Panc1 (cell line): ENCODE results near the gene RCOR2. TPM values are rescaled to one million over a fixed set of nuclear protein-coding genes. Genes with fewer than 3 reads are reported as not detected.

ENCODE experiments used
- ATAC-seq: fragments of 200-7000 bp; cut with Tn5 transposase; 2 replicates; pipeline ENCODE4 v1.9.1; 2020; ENCODE audit warnings: mild to moderate bottlenecking, moderate library complexity
- BruUV-seq: library from RNA; stranded (reverse); fragments of 400-500 nt; replicated peaks from 2 replicates; lab custom pipeline; 2021; lab: Mats Ljungman, UMichigan
- CTCF ChIA-PET: fragments of 300-600 bp; sonication (Branson Sonifier 250); formaldehyde crosslinking; loops from one replicate; lab custom pipeline; 2022; ENCODE audit warnings: antibody characterized with exemption; lab: Charles Lee
- POLR2A ChIA-PET: fragments of 300-600 bp; sonication (Branson Sonifier 250); formaldehyde crosslinking; loops from one replicate; lab custom pipeline; 2022; ENCODE audit warnings: antibody characterized with exemption; lab: Charles Lee
- DNase-seq: peaks from one replicate; pipeline ENCODE4 v3.0.0-alpha.2; 2010; ENCODE audit warnings: low read depth, low spot score
- H3K27ac ChIP-seq: 2 replicates; pipeline ENCODE4 v1.5.1; 2011; ENCODE audit warnings: mild to moderate bottlenecking, low read length, inconsistent platforms
- H3K27me3 ChIP-seq: fragments of 200-500 bp; sonication (Bioruptor generic); 2 replicates; pipeline ENCODE4 v1.6.0; 2014; ENCODE audit warnings: low read length, inconsistent platforms; ENCODE audit not compliant: control insufficient read depth, insufficient read depth
- H3K36me3 ChIP-seq: fragments of 200-500 bp; sonication (Bioruptor generic); 2 replicates; pipeline ENCODE4 v1.5.1; 2014; ENCODE audit warnings: inconsistent platforms, mild to moderate bottlenecking, low read length, moderate library complexity; ENCODE audit not compliant: control insufficient read depth, insufficient read depth
- H3K4me1 ChIP-seq: 2 replicates; pipeline ENCODE4 v1.5.1; 2011; ENCODE audit warnings: inconsistent platforms, mild to moderate bottlenecking, low read length, moderate library complexity; ENCODE audit not compliant: control insufficient read depth, insufficient read depth
- H3K4me3 ChIP-seq, 2 experiments: 2 replicates each; pipeline ENCODE4 v1.5.1; 2011 to 2012; ENCODE audit warnings: low read depth in 2 of 2, low read length in 2 of 2, mild to moderate bottlenecking in 2 of 2, inconsistent platforms in 1 of 2, moderate library complexity in 1 of 2
- H3K9me3 ChIP-seq: fragments of 200-500 bp; sonication (Bioruptor generic); 2 replicates; pipeline ENCODE4 v1.5.1; 2014; ENCODE audit warnings: low read depth, mild to moderate bottlenecking, inconsistent platforms, low read length, moderate library complexity; ENCODE audit not compliant: control insufficient read depth, insufficient read depth
- CTCF ChIP-seq: fragments of 450-650 bp; IDR thresholded peaks from 2 replicates; pipeline ENCODE4 v1.5.1; 2017; ENCODE audit warnings: mild to moderate bottlenecking
- POLR2AphosphoS5 ChIP-seq: IDR thresholded peaks from 2 replicates; pipeline ENCODE4 v1.6.1; 2012; ENCODE audit warnings: mild to moderate bottlenecking, low read depth, low read length, moderate library complexity
- REST ChIP-seq, 2 experiments: IDR thresholded peaks; 2 replicates each; pipeline ENCODE4 v1.6.1; 2011 to 2012; ENCODE audit warnings: low read depth in 2 of 2, control low read depth in 1 of 2, low read length in 1 of 2, mild to moderate bottlenecking in 1 of 2, moderate library complexity in 1 of 2; ENCODE audit not compliant: insufficient read depth in 1 of 2
- SIN3A ChIP-seq: IDR thresholded peaks from 2 replicates; pipeline ENCODE4 v1.6.1; 2012; ENCODE audit warnings: low read depth, mild to moderate bottlenecking, low read length, moderate library complexity, borderline replicate concordance; ENCODE audit not compliant: insufficient read depth
- TCF7L2 ChIP-seq: IDR thresholded peaks from 2 replicates; pipeline ENCODE4 v1.6.1; 2011; ENCODE audit warnings: mild to moderate bottlenecking, low read depth, low read length, inconsistent platforms
- in situ Hi-C: cut with HindIII; loops from 2 replicates; pipeline ENCODE4 v1.10.0; 2016; ENCODE audit warnings: low sequenced_read_pairs, low pct_unique_long_range_greater_than_20kb
- intact Hi-C: fragments of 100-400 bp; cut with micrococcal nuclease; formaldehyde crosslinking; loops from one replicate; pipeline ENCODE4 v1.10.0; 2022; ENCODE audit not compliant: unreplicated experiment
- total RNA-seq: library from RNA; stranded (reverse); gene quantifications from one replicate; pipeline ENCODE4 v1.2.1, GENCODE V29; 2021; ENCODE audit not compliant: unreplicated experiment

Gene RCOR2
- total RNA-seq, 1 experiment from 2014 or later: 10.2 TPM

GRCh38 chr11:63923319-63923718 lies 6.4 kb upstream of the RCOR2 start:
- Histone ChIP-seq H3K27me3 (no peaks in the 10 kb centered on the region), H3K4me1 (peaks cover 12% of the 10 kb centered on the region), H3K4me3 (no peak overlapping the region), H3K27ac (no peak overlapping the region), H3K9me3 (no peaks in the 10 kb centered on the region), H3K36me3 (no peaks in the 10 kb centered on the region)
- DNase-seq: no peak
- no peak for ATAC-seq
- TF ChIP-seq SIN3A (no peak), POLR2AphosphoS5 (no peak), REST (IDR thresholded peaks at IDR 0.05; ENCODE audit: insufficient read depth in 1 of 2, low read depth in 2 of 2, low read length in 1 of 2) (no peak), CTCF (no peak), TCF7L2 (no peak)
- intact Hi-C loops: no loop called here
- BruUV-seq: no TSS peak
- ChIA-PET CTCF (interaction anchor here (0.7 kb wide), 1 partner anchor 84 kb away, joined by 3 read pairs; the partner anchor contains the start of gene MARK2), POLR2A (no interaction called here)
- in situ Hi-C loops: no loop called here

- TF ChIP-seq CTCF (no peak), TCF7L2 (no peak), POLR2AphosphoS5 (no peak), REST (IDR thresholded peaks at IDR 0.05; ENCODE audit: insufficient read depth in 1 of 2, low read depth in 2 of 2, low read length in 1 of 2) (no peak), SIN3A (no peak)
- no TSS peak for BruUV-seq
- CTCF ChIA-PET: no interaction called here
Observed at GRCh38 chr11:63922673-63923192, 5.8 kb upstream of the RCOR2 start.

More at GRCh38 chr11:63922673-63923192, 5.8 kb upstream of the RCOR2 start:
- intact Hi-C loops (no loop called here), in situ Hi-C loops (no loop called here)
- Histone ChIP-seq H3K27me3 (no peaks in the 10 kb centered on the region), H3K36me3 (no peaks in the 10 kb centered on the region), H3K27ac (no peak overlapping the region), H3K4me3 (no peak overlapping the region), H3K9me3 (no peaks in the 10 kb centered on the region), H3K4me1 (peaks cover 15% of the 10 kb centered on the region)
- ATAC-seq (no peak), DNase-seq (no peak)
- POLR2A ChIA-PET: no interaction called here
